ENCODE results near the gene TNFRSF11A.
A peak's percentile ranks its signal among the peaks of the same experiment; 100 is the strongest.

TNFRSF11A gene

DNA sequence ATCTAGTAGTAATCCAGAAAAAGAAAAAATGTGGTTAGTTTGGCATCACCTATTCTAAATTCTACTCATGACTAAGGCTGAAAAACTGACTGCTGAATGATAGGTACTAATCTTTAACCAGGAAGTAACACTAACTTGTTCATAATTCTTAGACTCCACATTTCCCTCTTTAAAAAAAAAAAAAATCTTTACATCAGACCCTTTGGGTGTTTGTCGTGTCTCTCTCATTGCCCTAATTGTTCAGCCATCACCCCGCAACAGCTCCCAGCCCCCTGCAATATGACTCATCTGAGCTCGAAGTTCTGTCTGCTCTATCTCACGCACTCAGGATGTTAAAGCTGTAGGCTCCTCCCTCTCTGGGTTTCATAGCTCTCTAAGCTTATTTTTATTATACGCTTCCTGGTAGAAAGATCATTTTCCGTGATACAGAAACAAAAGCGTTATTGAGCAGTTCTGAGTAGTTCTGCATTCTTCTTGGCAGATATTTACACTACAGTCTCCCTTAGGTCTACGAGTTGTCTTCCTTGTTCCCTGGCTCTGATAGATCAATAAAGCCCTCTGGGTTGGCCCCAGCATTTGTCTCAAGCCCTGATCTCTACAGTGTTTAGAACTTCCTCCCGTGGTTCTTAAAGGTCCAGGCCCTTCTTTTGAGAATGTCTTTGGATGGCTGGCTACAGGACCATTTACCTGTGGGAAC lies 95.6 kb downstream of the TNFRSF11A start:
- DNase-seq = no peak

DNA sequence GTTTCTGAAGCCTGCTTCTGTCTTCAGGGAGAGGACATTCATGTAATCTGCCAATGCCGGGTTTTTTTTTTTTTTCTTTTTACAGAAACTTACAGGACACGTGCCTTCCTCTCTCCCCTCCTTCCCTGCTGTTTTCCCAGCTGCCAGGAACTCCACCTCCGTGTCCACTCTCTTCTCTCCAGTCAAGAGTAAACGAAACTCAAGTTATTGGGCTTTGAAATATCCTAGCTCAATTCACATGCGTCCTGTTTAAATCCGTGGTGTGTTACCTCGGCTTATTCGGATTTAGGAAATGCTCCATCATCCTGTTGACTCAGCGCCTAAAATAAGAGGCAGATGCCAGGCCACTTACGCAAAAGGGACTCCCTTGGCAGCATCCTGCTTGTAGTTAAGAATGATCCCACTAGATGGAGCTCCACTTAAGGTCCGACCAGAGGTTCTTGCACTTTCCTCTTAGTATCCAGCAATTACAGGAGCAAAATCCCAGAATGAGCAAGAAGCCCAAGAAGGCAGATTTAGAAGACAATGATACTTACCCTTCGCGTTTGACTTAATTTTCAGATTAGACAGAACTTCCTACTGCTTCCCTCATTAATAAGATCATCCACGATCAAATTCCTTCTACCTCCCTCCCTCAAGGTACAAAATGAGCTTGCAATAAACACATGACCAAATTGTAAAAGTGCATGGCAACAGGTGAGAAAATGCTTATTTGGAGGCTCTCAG lies 100.5 kb downstream of the TNFRSF11A start:
- peak; percentile 78 to 97 (median 90) for DNase-seq

DNA sequence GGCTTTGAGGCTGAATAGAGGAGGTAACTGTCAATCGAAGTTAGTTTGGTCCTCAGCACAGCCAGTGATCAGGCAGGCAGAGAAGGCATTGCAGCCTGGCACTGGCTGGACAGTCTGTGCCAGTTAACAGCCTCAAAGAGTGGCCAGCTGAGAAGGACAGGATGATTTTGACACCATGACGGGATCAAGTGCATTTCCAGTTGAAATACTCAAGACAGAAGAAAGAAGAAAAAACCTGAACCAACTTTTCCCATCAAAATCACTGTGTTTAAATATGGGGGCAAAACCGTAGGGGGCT lies 101.0 kb downstream of the TNFRSF11A start:
- DNase-seq = no peak

- DNase-seq = no peak
Measured at GRCh38 chr18:62432176-62432575, 107.1 kb downstream of the TNFRSF11A start.

DNA sequence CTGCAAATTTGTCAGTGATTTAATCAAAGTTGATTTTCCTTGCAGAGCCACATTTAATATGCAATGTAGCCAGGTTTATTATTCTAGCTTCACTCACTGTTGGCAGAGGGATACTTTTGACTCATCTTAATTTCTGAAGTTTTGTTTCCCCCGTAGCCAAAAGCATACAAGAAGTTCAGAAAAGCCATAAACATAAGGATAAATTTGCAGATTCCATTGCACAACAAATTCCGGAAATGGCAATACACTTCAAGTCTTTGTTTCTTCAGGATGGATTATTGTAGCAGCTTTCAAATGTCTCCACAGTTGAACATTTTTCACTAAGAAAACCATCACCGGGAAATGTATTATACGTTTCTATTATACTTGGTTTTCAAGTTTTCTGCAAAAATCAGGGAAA lies 109.7 kb downstream of the TNFRSF11A start:
- DNase-seq = no peak

DNA sequence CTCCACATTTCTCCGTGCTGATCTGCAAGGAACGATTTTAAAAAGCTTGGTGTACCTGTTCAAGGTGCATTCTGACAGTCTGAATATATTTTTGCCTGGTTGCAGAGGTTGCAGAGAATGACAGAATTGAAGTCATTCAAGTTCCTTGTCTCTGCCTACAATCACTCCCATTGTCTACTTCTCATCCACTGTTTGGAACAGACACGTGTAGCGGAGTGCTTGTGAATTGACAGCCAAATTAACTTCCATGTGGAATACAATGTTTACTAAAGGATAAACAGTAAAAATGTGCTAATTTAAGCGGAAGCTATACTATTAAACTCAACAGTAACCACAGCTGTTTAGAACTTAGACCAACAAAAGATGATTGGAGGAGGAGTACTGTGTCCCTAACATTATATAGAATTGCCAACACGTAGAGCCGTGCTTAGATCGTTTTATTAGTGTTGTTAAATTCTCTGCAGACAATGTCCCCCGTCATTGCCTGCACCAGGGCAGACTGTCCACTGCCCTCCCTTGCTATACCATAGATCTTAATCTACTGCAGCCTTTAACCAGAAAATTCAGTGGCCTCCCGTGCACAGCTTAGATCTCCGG lies 110.4 kb downstream of the TNFRSF11A start:
- peak in 2 of 3 experiments; percentile 60 to 73 for DNase-seq

GRCh38 chr18:62436636-62437234 lies 111.6 kb downstream of the TNFRSF11A start:
- DNase-seq = no peak

DNA sequence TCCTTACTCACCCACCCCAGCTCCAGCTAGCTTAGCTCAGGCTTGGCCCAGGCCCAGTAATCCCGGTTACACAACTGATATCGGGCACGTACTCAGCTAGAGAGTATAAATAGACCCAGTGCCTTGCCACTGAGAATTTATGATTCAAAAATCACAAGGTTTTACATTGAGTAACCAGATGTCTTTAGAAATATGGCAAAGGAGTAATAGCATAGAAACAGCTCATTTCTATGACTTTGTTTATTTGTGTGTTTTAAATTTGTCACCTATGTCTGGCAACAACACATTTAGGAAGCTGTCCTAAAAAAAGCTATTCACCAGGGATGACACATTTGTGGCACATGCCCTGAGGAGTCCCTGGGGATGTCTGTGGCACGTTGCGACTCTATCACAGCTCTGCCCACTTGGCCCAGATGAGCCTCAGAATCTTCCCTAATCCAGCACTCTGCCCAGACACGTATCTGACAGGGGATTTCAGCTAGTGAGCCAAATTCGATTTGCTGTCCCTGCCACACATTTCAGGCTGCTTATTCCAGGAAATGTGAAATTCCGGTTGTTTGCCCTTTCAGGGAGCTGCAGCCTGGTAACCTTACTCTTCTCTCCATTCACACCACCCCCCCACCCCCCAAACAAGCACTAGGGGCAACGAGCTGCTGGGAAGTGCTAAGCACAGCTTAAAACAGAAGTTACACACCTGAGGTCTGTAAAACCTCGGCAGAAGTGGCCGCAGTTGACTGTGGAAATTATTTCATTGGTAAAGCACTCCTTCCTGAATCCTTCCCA lies 112.3 kb downstream of the TNFRSF11A start:
- no peak for DNase-seq

- no peak for DNase-seq
Measured at GRCh38 chr18:62438018-62438329, 112.9 kb downstream of the TNFRSF11A start.

DNA sequence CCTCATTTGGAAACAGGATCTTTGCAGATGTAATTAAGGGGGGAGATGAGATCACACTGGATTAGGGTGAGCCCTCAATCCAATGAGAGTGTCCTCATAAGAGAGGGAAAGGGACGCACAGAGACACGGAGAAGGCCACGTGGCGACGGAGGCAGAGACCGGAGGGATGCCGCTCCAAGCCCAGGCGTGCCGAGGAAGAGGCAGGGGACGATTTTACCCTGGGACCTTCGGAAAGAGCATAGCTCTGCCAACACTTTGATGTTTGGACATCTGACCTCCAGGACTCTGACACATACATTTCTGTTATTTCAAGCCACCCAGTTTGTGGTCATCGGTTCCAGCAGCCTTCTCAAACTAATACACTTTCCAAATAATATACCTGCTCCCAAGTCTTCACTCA lies 113.3 kb downstream of the TNFRSF11A start:
- DNase-seq = no peak

- no peak for DNase-seq
Measured at GRCh38 chr18:62438866-62439265, 113.8 kb downstream of the TNFRSF11A start.

Data from NCI-H1417 (cell line).